Lung (tissue), 12 donors: ENCODE measurements around the gene PIN4. TPM values are rescaled to one million over a fixed set of nuclear protein-coding genes. Genes with fewer than 3 reads are reported as not detected.

ENCODE experiments used
- ATAC-seq: fragments of 200-7000 bp; cut with Tn5 transposase; one replicate; pipeline ENCODE4 v1.9.1; 2020; ENCODE audit warnings: moderate number of reproducible peaks; ENCODE audit not compliant: insufficient read depth, low FRiP score
- DNase-seq, 3 donors: peaks; one replicate each; pipeline ENCODE4 v3.0.0-alpha.2; 2013 to 2017
- H3K27ac ChIP-seq, 2 donors: one replicate each; pipeline ENCODE4 v1.5.1; 2013; ENCODE audit warnings: mild to moderate bottlenecking in 2 of 2, moderate library complexity in 2 of 2, control low read depth in 1 of 2, inconsistent platforms in 1 of 2, low read depth in 1 of 2, low read length in 1 of 2
- H3K27me3 ChIP-seq, 3 donors: one replicate each; pipeline ENCODE4 v1.5.1; 2013; ENCODE audit warnings: low read length in 2 of 3; ENCODE audit not compliant: control insufficient read depth in 3 of 3, insufficient read depth in 3 of 3
- H3K36me3 ChIP-seq, 4 donors: one replicate each; pipeline ENCODE4 v1.5.1; 2013; ENCODE audit warnings: low read length in 4 of 4, mild to moderate bottlenecking in 1 of 4, moderate library complexity in 1 of 4; ENCODE audit not compliant: control insufficient read depth in 4 of 4, insufficient read depth in 4 of 4
- H3K4me1 ChIP-seq, 5 donors: one replicate each; pipeline ENCODE4 v1.5.1; 2013; ENCODE audit warnings: low read length in 5 of 5, mild to moderate bottlenecking in 2 of 5, moderate library complexity in 1 of 5; ENCODE audit not compliant: control insufficient read depth in 5 of 5, insufficient read depth in 5 of 5
- H3K4me3 ChIP-seq: one replicate; pipeline ENCODE4 v1.5.1; 2013; ENCODE audit warnings: mild to moderate bottlenecking, control low read depth, moderate library complexity
- H3K9ac ChIP-seq, 2 donors: one replicate each; pipeline ENCODE4 v1.5.1; 2013; ENCODE audit warnings: low read length in 2 of 2, control low read depth in 1 of 2; ENCODE audit not compliant: insufficient read depth in 1 of 2
- H3K9me3 ChIP-seq, 4 donors: one replicate each; pipeline ENCODE4 v1.5.1; 2013; ENCODE audit warnings: low read length in 3 of 4, mild to moderate bottlenecking in 1 of 4, moderate library complexity in 1 of 4; ENCODE audit not compliant: control insufficient read depth in 4 of 4, insufficient read depth in 3 of 4
- whole genome bisulfite sequencing, 2 donors: extraction: QIAGEN DNeasy Blood & Tissue Kit; methylation state at CpG; one replicate each; pipeline ENCODE4 v1.1.7; 2013; 5-methylcytosine and 5-hydroxymethylcytosine counted together
- polyA plus RNA-seq, 2 donors: library from polyadenylated mRNA; stranded (reverse); fragments of 200-250 nt; gene quantifications; one replicate each; pipeline ENCODE4 v1.2.1, GENCODE V29; 2013
- total RNA-seq, 2 donors: library from RNA; depleted of rRNA in 1 of 2; stranded (reverse); fragments of >200 nt in 1 of 2; gene quantifications; one replicate each; pipeline ENCODE4 v1.2.1, GENCODE V29; 2014 to 2021
- TF ChIP-seq, protein P1 (sequence below): IDR thresholded peaks from 2 replicates; pipeline ENCODE4 v1.5.1; 2012; ENCODE audit warnings: mild to moderate bottlenecking; ENCODE audit errors: control extremely low read depth, extremely low read depth
- donor health status: control.
- donor health status: control.
- donor health status: Bipolar disorder and iron deficiency.
- donor health status: healthy.
- donor health status: DM: yes; HTN: yes; CAD: no.

PIN4 gene
- total and polyA plus RNA-seq, 4 donors: 6.7 to 24.5 (median 11.2) TPM

- DNase-seq (no peak), ATAC-seq (no peak)
- TF ChIP-seq, protein P1, sequence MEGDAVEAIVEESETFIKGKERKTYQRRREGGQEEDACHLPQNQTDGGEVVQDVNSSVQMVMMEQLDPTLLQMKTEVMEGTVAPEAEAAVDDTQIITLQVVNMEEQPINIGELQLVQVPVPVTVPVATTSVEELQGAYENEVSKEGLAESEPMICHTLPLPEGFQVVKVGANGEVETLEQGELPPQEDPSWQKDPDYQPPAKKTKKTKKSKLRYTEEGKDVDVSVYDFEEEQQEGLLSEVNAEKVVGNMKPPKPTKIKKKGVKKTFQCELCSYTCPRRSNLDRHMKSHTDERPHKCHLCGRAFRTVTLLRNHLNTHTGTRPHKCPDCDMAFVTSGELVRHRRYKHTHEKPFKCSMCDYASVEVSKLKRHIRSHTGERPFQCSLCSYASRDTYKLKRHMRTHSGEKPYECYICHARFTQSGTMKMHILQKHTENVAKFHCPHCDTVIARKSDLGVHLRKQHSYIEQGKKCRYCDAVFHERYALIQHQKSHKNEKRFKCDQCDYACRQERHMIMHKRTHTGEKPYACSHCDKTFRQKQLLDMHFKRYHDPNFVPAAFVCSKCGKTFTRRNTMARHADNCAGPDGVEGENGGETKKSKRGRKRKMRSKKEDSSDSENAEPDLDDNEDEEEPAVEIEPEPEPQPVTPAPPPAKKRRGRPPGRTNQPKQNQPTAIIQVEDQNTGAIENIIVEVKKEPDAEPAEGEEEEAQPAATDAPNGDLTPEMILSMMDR: no peak
- Histone ChIP-seq H3K36me3 (no peaks in the 10 kb centered on the region), H3K4me3 (no peak overlapping the region), H3K27ac (no peak overlapping the region), H3K9ac (no peak overlapping the region), H3K27me3 (peaks cover 0 to 2% (median 2%) of the 10 kb centered on the region in 3 donors), H3K9me3 (no peaks in the 10 kb centered on the region), H3K4me1 (peaks cover 0 to 3% (median 0%) of the 10 kb centered on the region in 5 donors)
- 33 to 38% methylated on average over 6 of the region's 6 CpGs for WGBS, 2 donors
These were observed 56.6 kb downstream of the PIN4 start for GRCh38 chrX:72238183-72238582.

GRCh38 chrX:72238721-72239475, 57.3 kb downstream of the PIN4 start, which contains the start of gene ERCC6L:
TSS of gene ERCC6L (minus strand) at chrX:72239027. CDS start at chrX:72238911, 116 bp downstream.
- Histone ChIP-seq H3K9ac (peak within 1 kb of the TSS in 1 of 2 donors; percentile 46), H3K4me3 (peak within 1 kb of the TSS; percentile 36), H3K4me1 (peaks cover 0 to 3% (median 0%) of the 10 kb centered on the region in 5 donors), H3K36me3 (no peaks in the 10 kb centered on the region), H3K27me3 (peaks cover 0 to 2% (median 2%) of the 10 kb centered on the region in 3 donors), H3K27ac (peak within 1 kb of the TSS in 1 of 2 donors; percentile 37), H3K9me3 (no peaks in the 10 kb centered on the region)
- ATAC-seq: peak; percentile 97
- TF ChIP-seq, protein P1: no peak
- WGBS, 2 donors: 3 to 33% methylated on average over 28 to 59 of the region's 59 CpGs
- DNase-seq: peak; percentile 90 to 94 (median 92)

DNA sequence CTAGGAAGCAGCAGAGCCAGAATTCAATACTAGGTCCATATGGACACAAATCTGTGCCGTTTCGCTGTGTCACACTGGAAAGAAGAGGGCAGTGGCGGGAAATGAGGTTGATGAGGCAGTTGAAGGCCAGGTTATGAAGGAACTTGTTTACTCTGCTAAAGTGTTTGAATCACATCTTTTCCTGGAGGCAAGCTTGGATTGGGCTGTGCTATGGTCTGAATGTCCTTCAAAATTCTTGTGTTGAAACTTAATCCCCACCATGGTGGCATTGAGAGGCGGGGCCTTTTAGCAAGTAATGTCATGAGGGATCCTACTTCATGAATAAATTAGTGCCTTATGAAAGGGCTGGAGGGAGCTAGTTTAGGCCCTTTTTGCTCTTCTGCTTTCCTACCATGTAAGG, 59.4 kb downstream of the PIN4 start:
- H3K9me3 ChIP-seq: no peaks in the 10 kb centered on the region
- TF ChIP-seq, protein P1: no peak
- H3K9ac ChIP-seq: no peak overlapping the region
- WGBS, 2 donors: 90 to 97% methylated on average over 4 of the region's 4 CpGs
- no peak overlapping the region for H3K4me3 ChIP-seq
- H3K27me3 ChIP-seq: peaks cover 0 to 8% (median 2%) of the 10 kb centered on the region in 3 donors
- no peak for DNase-seq
- peaks cover 0 to 3% (median 0%) of the 10 kb centered on the region in 5 donors for H3K4me1 ChIP-seq
- no peak overlapping the region for H3K27ac ChIP-seq
- no peaks in the 10 kb centered on the region for H3K36me3 ChIP-seq
- ATAC-seq: no peak
